IMR-90 (cell line): ENCODE data around the gene THSD7B. TPM values are rescaled to one million over a fixed set of nuclear protein-coding genes. Genes with fewer than 3 reads are reported as not detected.

Experiments used
- ATAC-seq: fragments of 200-7000 bp; cut with Tn5 transposase; 2 replicates; pipeline ENCODE4 v1.9.1; 2020; ENCODE audit warnings: low read depth, mild to moderate bottlenecking, moderate library complexity
- BruUV-seq: library from RNA; stranded (reverse); fragments of 400-500 nt; replicated peaks from 2 replicates; lab custom pipeline; 2021; lab: Mats Ljungman, UMichigan
- CTCF ChIA-PET: fragments of 300-600 bp; formaldehyde crosslinking; extraction: SDS; loops from one replicate; lab custom pipeline; 2021; ENCODE audit warnings: antibody characterized with exemption; lab: Yijun Ruan, JAX
- POLR2A ChIA-PET: fragments of 300-600 bp; sonication (Branson Sonifier 250); formaldehyde crosslinking; loops from one replicate; lab custom pipeline; 2022; ENCODE audit warnings: antibody characterized with exemption; ENCODE audit not compliant: unreplicated experiment; lab: Charles Lee
- DNase-seq: peaks from one replicate; pipeline ENCODE4 v3.0.0; 2013
- H2AFZ ChIP-seq: replicated peaks from 2 replicates; pipeline ENCODE3; 2013; ENCODE audit warnings: low read length, mild to moderate bottlenecking; ENCODE audit not compliant: poor library complexity
- H2AK5ac ChIP-seq: 2 replicates; pipeline ENCODE4 v1.6.1; 2013; ENCODE audit warnings: low read depth, low read length, inconsistent platforms
- H2AK9ac ChIP-seq: replicated peaks from 2 replicates; pipeline ENCODE3; 2013; ENCODE audit warnings: mild to moderate bottlenecking, low read depth, low read length, moderate library complexity; ENCODE audit not compliant: poor library complexity
- H2BK120ac ChIP-seq: 2 replicates; pipeline ENCODE4 v1.6.1; 2013; ENCODE audit warnings: low read depth, low read length, inconsistent platforms
- H2BK15ac ChIP-seq: 3 replicates; pipeline ENCODE4 v1.6.1; 2013; ENCODE audit warnings: low read depth, low read length, inconsistent platforms
- H2BK20ac ChIP-seq: 2 replicates; pipeline ENCODE4 v1.6.1; 2013; ENCODE audit warnings: low read depth, mild to moderate bottlenecking, inconsistent platforms, low read length, moderate library complexity
- H2BK5ac ChIP-seq: 2 replicates; pipeline ENCODE4 v1.6.1; 2013; ENCODE audit warnings: mild to moderate bottlenecking, low read depth, low read length, inconsistent platforms; ENCODE audit not compliant: poor library complexity, severe bottlenecking
- H3K14ac ChIP-seq: replicated peaks from 2 replicates; pipeline ENCODE4 v1.6.1; 2013; ENCODE audit warnings: low read depth, low read length, inconsistent platforms
- H3K18ac ChIP-seq: 2 replicates; pipeline ENCODE4 v1.6.1; 2013; ENCODE audit warnings: low read depth, low read length, control low read depth
- H3K23ac ChIP-seq: 2 replicates; pipeline ENCODE4 v1.6.1; 2013; ENCODE audit warnings: low read depth, low read length, inconsistent platforms
- H3K27ac ChIP-seq: 2 replicates; pipeline ENCODE4 v1.5.1; 2013; ENCODE audit warnings: mild to moderate bottlenecking, control low read depth, low read length; ENCODE audit not compliant: insufficient read depth
- H3K27me3 ChIP-seq: 2 replicates; pipeline ENCODE4 v1.6.1; 2013; ENCODE audit warnings: low read length; ENCODE audit not compliant: control insufficient read depth, insufficient read depth
- H3K36me3 ChIP-seq: 2 replicates; pipeline ENCODE4 v1.6.1; 2013; ENCODE audit warnings: low read length, mixed read lengths; ENCODE audit not compliant: control insufficient read depth, insufficient read depth
- H3K4ac ChIP-seq: 2 replicates; pipeline ENCODE4 v1.6.1; 2013; ENCODE audit warnings: low read depth, low read length, inconsistent platforms
- H3K4me1 ChIP-seq: 2 replicates; pipeline ENCODE4 v1.6.1; 2013; ENCODE audit warnings: low read length, mixed read lengths; ENCODE audit not compliant: control insufficient read depth, insufficient read depth
- H3K4me2 ChIP-seq: 2 replicates; pipeline ENCODE4 v1.6.1; 2013; ENCODE audit warnings: low read depth, mild to moderate bottlenecking, control low read depth, low read length, moderate library complexity
- H3K4me3 ChIP-seq: 2 replicates; pipeline ENCODE4 v1.5.1; 2013; ENCODE audit warnings: low read depth, mild to moderate bottlenecking, control low read depth, low read length, moderate library complexity; ENCODE audit not compliant: insufficient read depth
- H3K56ac ChIP-seq: 2 replicates; pipeline ENCODE4 v1.6.1; 2013; ENCODE audit warnings: low read length, inconsistent platforms; ENCODE audit not compliant: insufficient read depth; ENCODE audit errors: extremely low read depth
- H3K79me1 ChIP-seq, 2 experiments: 2 replicates each; pipeline ENCODE4 v1.6.1; 2013; ENCODE audit warnings: low read length in 2 of 2, inconsistent platforms in 1 of 2, low read depth in 1 of 2
- H3K9ac ChIP-seq: 2 replicates; pipeline ENCODE4 v1.6.1; 2013; ENCODE audit warnings: low read depth, low read length, control low read depth
- H3K9me1 ChIP-seq: 2 replicates; pipeline ENCODE4 v1.6.1; 2013; ENCODE audit warnings: low read length, inconsistent platforms; ENCODE audit not compliant: insufficient read depth
- H3K9me3 ChIP-seq: 2 replicates; pipeline ENCODE4 v1.6.1; 2013; ENCODE audit warnings: low read length; ENCODE audit not compliant: control insufficient read depth, insufficient read depth
- H4K20me1 ChIP-seq: 2 replicates; pipeline ENCODE4 v1.6.1; 2013; ENCODE audit warnings: low read length, inconsistent platforms; ENCODE audit not compliant: insufficient read depth
- H4K5ac ChIP-seq: 2 replicates; pipeline ENCODE4 v1.6.1; 2013; ENCODE audit warnings: mild to moderate bottlenecking, low read depth, low read length, control low read depth
- H4K8ac ChIP-seq, 2 experiments: 2 replicates each; pipeline ENCODE4 v1.6.1; 2013; ENCODE audit warnings: low read depth in 2 of 2, low read length in 2 of 2, control low read depth in 1 of 2, inconsistent platforms in 1 of 2
- H4K91ac ChIP-seq: 2 replicates; pipeline ENCODE4 v1.6.1; 2013; ENCODE audit warnings: low read depth, low read length, inconsistent platforms; ENCODE audit not compliant: insufficient read depth
- BHLHE40 ChIP-seq: fragments of 150-350 bp; IDR thresholded peaks from 2 replicates; pipeline ENCODE4 v1.6.1; 2016; ENCODE audit warnings: mild to moderate bottlenecking, low read depth, low read length
- CEBPB ChIP-seq: IDR thresholded peaks from 2 replicates; pipeline ENCODE4 v1.6.1; 2012; ENCODE audit warnings: low read depth, low read length, improper control_type of control experiment
- CHD1 ChIP-seq: IDR thresholded peaks from 2 replicates; pipeline ENCODE4 v1.6.1; 2012; ENCODE audit warnings: low read depth, low read length, improper control_type of control experiment
- FOS ChIP-seq: fragments of 150-350 bp; IDR thresholded peaks from 2 replicates; pipeline ENCODE4 v1.6.1; 2016; ENCODE audit warnings: low read depth, low read length
- MAZ ChIP-seq: IDR thresholded peaks from 2 replicates; pipeline ENCODE4 v1.6.1; 2012; ENCODE audit warnings: low read depth, mild to moderate bottlenecking, low read length, improper control_type of control experiment, moderate library complexity, borderline replicate concordance
- MXI1 ChIP-seq: IDR thresholded peaks from 2 replicates; pipeline ENCODE4 v1.6.1; 2012; ENCODE audit warnings: low read depth, mild to moderate bottlenecking, low read length, moderate library complexity, borderline replicate concordance
- NFE2L2 ChIP-seq: fragments of 150-350 bp; IDR thresholded peaks from 2 replicates; pipeline ENCODE4 v1.6.1; 2016; ENCODE audit warnings: low read depth, mild to moderate bottlenecking, low read length
- POLR2A ChIP-seq: IDR thresholded peaks from 2 replicates; pipeline ENCODE4 v1.6.1; 2012; ENCODE audit warnings: mild to moderate bottlenecking, low read depth, low read length
- RCOR1 ChIP-seq: IDR thresholded peaks from 2 replicates; pipeline ENCODE4 v1.6.1; 2012; ENCODE audit warnings: mild to moderate bottlenecking, low read length, improper control_type of control experiment; ENCODE audit not compliant: insufficient replicate concordance
- RFX5 ChIP-seq: IDR thresholded peaks from 2 replicates; pipeline ENCODE4 v1.8.0; 2012; ENCODE audit warnings: low read depth, mild to moderate bottlenecking, low read length, moderate library complexity
- SMC3 ChIP-seq: fragments of 150-350 bp; IDR thresholded peaks from 2 replicates; pipeline ENCODE4 v1.6.1; 2016; ENCODE audit warnings: low read depth, mild to moderate bottlenecking, antibody characterized with exemption, low read length, moderate library complexity
- WGBS, 2 experiments: methylation state at CpG; one replicate each; pipeline versions ENCODE4 v1.1.5 to v1.1.7; 2013; ENCODE audit warnings: missing lambda C conversion rate in 2 of 2; ENCODE audit not compliant: insufficient read length in 1 of 2; ENCODE audit errors: extremely low coverage in 2 of 2; 5-methylcytosine and 5-hydroxymethylcytosine counted together
- dilution Hi-C: fragments of 300-500 bp; cut with HindIII; formaldehyde crosslinking; loops from one replicate; pipeline ENCODE4 v1.14.3; 2018; ENCODE audit warnings: low sequenced_read_pairs; ENCODE audit not compliant: unreplicated experiment
- in situ Hi-C: fragments of 300-500 bp; cut with MboI; formaldehyde crosslinking; loops from 3 replicates; pipeline ENCODE4 v1.14.3; 2019; ENCODE audit warnings: low sequenced_read_pairs, inconsistent platforms, mixed read lengths
- intact Hi-C: fragments of 100-400 bp; cut with micrococcal nuclease; formaldehyde crosslinking; loops from 2 replicates; pipeline ENCODE4 v1.10.0; 2022
- polyA plus RNA-seq, 3 experiments: library from polyadenylated mRNA; depleted of rRNA; stranded (reverse); fragments of >200 nt; gene quantifications; 2 replicates each; pipeline ENCODE4 v1.2.3, GENCODE V29; 2012; ENCODE audit warnings: low replicate concordance in 1 of 3
- total RNA-seq: library from RNA; depleted of rRNA; stranded (reverse); fragments of >200 nt; gene quantifications from 2 replicates; pipeline ENCODE4 v1.2.3, GENCODE V29; 2012
- TF ChIP-seq, protein P1 (sequence below): fragments of 150-350 bp; IDR thresholded peaks from 2 replicates; pipeline ENCODE4 v1.6.1; 2016; ENCODE audit warnings: low read depth, mild to moderate bottlenecking, low read length, moderate library complexity, borderline replicate concordance
- TF ChIP-seq, protein P2 (sequence below): conservative IDR thresholded peaks from 2 replicates; pipeline ENCODE4 v1.5.1; 2012; ENCODE audit warnings: mild to moderate bottlenecking, low read depth, low read length, improper control_type of control experiment
- TF ChIP-seq, protein P3 (sequence below): fragments of 150-350 bp; IDR thresholded peaks from 2 replicates; pipeline ENCODE4 v1.6.1; 2017; ENCODE audit warnings: mild to moderate bottlenecking, antibody characterized with exemption, low read length, low read depth

THSD7B gene
- total and polyA plus RNA-seq, 2 of the 4 experiments (the other 2 are of a cell fraction), result not detected

DNA sequence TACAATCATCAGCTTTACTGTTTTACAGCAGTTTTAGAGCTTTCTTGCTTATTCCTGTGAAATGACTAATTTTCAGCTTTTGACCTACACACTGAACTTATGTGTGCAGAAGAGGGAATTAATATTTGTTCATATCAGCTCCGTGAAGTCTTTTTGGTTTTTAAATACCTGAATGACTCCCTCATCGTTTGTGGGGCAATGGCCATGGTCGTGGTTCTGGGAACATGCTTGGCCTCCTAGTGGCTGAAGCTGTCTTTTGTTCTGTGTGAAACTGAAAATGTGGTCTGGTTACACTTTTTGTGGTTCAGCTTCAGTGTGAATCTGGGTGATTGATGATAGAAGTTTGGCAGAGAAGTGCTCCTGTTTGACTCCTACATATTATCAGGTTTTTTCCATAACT is 408.1 kb downstream of the THSD7B start:
- CTCF ChIA-PET, result no interaction called here
- Histone ChIP-seq H3K14ac (no peak overlapping the region), H3K4ac (no peak overlapping the region), H4K5ac (no peak overlapping the region), H3K27ac (no peak overlapping the region), H3K4me3 (no peak overlapping the region), H2BK15ac (no peak overlapping the region), H2AK5ac (no peak overlapping the region), H2BK5ac (no peak overlapping the region), H3K18ac (no peak overlapping the region), H4K91ac (no peak overlapping the region), H3K9me3 (peaks cover 8% of the 10 kb centered on the region), H3K4me2 (no peak overlapping the region), H3K36me3 (no peaks in the 10 kb centered on the region), H4K20me1 (no peaks in the 10 kb centered on the region), H2BK20ac (no peak overlapping the region), H2BK120ac (no peak overlapping the region), H2AFZ (no peak overlapping the region), H3K27me3 (no peaks in the 10 kb centered on the region), H3K23ac (no peak overlapping the region), H3K79me1 (no peaks in the 10 kb centered on the region), H2AK9ac (no peak overlapping the region), H3K9me1 (no peaks in the 10 kb centered on the region), H3K9ac (no peak overlapping the region), H3K56ac (no peak overlapping the region), H3K4me1 (no peaks in the 10 kb centered on the region), H4K8ac (no peak overlapping the region)
- no peak for TF ChIP-seq MAZ
- TF ChIP-seq POLR2A, result no peak
- TF ChIP-seq, protein P1, sequence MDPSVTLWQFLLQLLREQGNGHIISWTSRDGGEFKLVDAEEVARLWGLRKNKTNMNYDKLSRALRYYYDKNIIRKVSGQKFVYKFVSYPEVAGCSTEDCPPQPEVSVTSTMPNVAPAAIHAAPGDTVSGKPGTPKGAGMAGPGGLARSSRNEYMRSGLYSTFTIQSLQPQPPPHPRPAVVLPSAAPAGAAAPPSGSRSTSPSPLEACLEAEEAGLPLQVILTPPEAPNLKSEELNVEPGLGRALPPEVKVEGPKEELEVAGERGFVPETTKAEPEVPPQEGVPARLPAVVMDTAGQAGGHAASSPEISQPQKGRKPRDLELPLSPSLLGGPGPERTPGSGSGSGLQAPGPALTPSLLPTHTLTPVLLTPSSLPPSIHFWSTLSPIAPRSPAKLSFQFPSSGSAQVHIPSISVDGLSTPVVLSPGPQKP, result no peak
- no peak for TF ChIP-seq SMC3
- TF ChIP-seq, protein P2, sequence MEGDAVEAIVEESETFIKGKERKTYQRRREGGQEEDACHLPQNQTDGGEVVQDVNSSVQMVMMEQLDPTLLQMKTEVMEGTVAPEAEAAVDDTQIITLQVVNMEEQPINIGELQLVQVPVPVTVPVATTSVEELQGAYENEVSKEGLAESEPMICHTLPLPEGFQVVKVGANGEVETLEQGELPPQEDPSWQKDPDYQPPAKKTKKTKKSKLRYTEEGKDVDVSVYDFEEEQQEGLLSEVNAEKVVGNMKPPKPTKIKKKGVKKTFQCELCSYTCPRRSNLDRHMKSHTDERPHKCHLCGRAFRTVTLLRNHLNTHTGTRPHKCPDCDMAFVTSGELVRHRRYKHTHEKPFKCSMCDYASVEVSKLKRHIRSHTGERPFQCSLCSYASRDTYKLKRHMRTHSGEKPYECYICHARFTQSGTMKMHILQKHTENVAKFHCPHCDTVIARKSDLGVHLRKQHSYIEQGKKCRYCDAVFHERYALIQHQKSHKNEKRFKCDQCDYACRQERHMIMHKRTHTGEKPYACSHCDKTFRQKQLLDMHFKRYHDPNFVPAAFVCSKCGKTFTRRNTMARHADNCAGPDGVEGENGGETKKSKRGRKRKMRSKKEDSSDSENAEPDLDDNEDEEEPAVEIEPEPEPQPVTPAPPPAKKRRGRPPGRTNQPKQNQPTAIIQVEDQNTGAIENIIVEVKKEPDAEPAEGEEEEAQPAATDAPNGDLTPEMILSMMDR, result no peak
- TF ChIP-seq MXI1, result no peak
- TF ChIP-seq CHD1, result no peak
- TF ChIP-seq, protein P3, sequence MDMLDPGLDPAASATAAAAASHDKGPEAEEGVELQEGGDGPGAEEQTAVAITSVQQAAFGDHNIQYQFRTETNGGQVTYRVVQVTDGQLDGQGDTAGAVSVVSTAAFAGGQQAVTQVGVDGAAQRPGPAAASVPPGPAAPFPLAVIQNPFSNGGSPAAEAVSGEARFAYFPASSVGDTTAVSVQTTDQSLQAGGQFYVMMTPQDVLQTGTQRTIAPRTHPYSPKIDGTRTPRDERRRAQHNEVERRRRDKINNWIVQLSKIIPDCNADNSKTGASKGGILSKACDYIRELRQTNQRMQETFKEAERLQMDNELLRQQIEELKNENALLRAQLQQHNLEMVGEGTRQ, result no peak
- TF ChIP-seq RCOR1, result no peak
- no peak for TF ChIP-seq RFX5
- no peak for TF ChIP-seq CEBPB
- no peak for TF ChIP-seq BHLHE40
- no peak for TF ChIP-seq FOS
- no peak for TF ChIP-seq NFE2L2
- in situ Hi-C loops, result no loop called here
- dilution Hi-C loops, result no loop called here
- POLR2A ChIA-PET, result no interaction called here
- BruUV-seq, result no TSS peak
- intact Hi-C loops, result no loop called here
- WGBS, 2 experiments, result no CpG with 5 or more reads among the region's 3 CpGs
- no peak for ATAC-seq
- DNase-seq, result no peak
